ENCODE results near the gene MARCHF7. TPM values are rescaled to one million over a fixed set of nuclear protein-coding genes. Genes with fewer than 3 reads are reported as not detected.

The MARCHF7 gene
- total and polyA plus RNA-seq, 2 of the 8 experiments (the other 6 are each of a cell fraction or from before 2014, with no cell fraction given) = 18.3 to 116 TPM

- no peak for TF ChIP-seq PHF8 (conservative IDR thresholded peaks at IDR 0.05; ENCODE audit: low read depth, low read length)
These were observed 5.8 kb upstream of the MARCHF7 start (continued) for GRCh38 chr2:159706385-159706980.

All from H1 (cell line).